Endometrial microvascular endothelial cells (primary cell): ENCODE results near the gene ASIC1. TPM values are rescaled to one million over a fixed set of nuclear protein-coding genes. Genes with fewer than 3 reads are reported as not detected.

Experiments
- in situ Hi-C: cut with HindIII; loops from 2 replicates; pipeline ENCODE4 v1.10.0; 2017; ENCODE audit warnings: low sequenced_read_pairs, low pct_unique_long_range_greater_than_20kb; ENCODE audit errors: inconsistent ontology term
- total RNA-seq: library from RNA; depleted of rRNA; stranded (reverse); fragments of >200 nt; gene quantifications from one replicate; pipeline ENCODE4 v1.2.3, GENCODE V29; 2015; ENCODE audit errors: inconsistent ontology term

Gene ASIC1
- total RNA-seq, 1 donor from 2014 or later = not detected

DNA sequence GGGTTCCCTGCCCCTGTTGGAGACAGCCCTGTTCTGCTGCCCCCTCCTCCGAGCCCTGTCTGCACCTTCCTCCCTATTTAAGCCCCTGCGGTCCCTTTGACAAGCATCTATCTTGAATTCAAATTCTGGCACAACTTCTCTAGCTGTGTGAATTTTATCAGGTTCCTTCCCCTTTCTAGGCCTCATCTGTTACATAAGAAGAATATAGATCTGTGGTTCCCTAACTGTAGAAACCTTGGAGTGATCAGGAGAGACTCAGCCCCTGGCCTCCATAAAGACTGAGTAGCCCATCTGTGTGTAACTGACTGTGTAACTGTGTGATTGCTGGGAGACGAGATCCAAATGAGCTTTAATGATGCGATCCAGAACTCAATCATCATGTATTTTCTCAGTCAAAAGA is 19.1 kb upstream of the ASIC1 start:
- in situ Hi-C loops = no loop called here

DNA sequence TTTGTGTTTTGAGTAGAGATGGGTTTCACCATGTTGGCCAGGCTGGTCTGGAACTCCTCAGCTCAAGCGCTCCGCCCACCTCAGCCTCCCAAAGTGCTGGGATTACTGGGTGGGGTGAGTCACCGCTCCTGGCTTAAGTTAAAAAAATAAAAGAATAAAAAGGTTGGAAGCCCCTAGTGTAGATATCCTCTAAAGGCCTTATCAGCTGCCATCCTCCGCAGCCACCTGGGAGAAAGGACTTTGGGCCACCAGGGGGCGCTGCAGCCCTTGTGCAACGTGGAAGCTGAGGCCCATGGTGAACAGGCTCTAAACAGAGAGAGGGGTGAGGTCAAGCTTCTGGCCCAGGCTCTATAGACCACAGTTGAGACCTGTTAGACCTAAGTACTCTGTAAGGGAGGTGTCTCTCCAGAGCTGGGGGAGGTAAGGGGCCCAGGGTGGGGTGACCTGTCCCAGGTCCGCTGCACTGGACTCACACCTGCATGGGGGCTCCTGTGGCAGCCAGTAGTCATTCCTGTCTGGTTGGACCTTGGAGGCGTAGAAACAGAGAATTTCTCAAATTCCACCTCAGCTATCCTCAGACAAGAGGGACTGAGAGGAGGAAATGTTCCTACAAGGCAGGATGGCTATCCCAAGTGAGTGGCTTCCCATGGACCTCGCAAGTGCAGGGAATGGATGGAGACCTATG is 18.1 kb upstream of the ASIC1 start:
- in situ Hi-C loops = no loop called here

DNA sequence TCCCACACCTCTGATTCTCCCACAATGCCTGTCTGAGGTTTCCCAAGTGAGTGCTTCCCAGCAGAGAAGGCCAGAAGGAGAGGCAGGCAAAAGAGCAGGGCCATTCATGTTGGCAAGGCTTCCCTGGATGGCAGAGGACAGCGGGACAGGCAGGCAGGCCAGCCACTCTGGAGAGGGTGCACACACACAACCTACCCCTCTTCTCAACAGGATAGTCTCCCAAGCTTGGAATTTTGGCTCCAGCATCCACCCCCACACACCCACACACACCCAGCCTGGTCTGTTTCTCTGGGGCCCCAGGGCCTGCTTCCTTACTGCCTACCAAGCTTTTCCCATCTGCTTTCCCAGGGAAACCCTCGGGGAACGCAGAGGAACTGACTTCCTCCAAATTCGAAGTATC is 16.7 kb upstream of the ASIC1 start:
- in situ Hi-C loops = no loop called here

DNA sequence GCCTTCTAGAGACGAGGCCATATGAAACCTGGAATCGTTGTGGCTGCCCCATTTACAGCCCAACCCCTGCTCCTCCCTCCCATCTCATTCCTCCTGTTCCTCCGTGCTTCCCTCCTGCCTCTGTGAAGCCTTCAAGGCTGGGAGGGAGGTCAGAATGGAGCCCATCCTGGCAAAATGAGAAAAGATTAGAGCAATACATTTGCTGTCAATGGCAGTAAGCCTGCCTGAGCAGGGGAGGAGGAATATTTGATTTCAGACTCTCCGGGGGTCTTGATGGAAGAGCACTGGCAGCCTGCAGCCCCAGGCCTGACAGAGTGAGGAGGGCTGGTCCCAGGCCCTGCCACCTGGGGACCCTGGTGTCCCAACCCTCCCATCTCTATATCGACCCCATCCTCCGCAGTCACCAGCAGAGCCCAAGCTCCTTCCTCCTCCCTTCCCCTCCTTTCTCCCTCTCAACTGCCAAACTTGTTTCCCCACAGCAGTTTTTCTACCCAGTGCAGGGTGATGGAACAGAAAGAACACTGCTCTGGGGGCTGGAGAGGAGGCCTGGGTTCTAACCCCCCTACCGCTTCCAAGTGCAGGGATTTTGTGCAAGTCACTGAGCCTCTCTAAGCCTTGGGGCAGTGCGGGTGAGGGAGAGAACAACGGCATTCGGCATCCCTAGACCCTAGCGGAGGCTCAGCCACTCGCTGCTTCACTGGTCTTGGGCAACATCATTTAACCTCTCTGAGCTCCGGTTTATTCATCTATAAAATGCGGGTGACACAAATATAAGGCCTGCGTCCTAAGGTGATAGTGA is 16.1 kb upstream of the ASIC1 start:
- in situ Hi-C loops = no loop called here

DNA sequence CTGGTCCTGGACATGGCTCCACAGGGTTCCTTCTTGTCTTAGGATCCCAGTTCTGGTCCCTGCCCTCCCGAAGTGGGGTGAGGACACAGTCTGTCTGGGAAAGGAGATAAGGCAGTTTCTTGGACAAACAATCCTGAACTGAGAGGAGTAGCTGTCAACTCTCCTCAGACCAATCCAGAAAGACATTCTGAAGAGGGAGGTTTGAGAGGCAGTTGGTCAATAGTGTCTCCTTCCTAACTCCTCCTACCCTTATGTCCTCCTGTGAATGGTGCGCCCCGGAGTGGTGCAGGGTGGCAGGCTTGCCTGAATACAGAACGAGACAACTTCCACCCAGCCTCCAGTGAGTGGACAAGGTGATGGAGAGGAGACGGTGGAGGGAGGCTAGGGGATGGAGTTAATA is 15.4 kb upstream of the ASIC1 start:
- in situ Hi-C loops = no loop called here

DNA sequence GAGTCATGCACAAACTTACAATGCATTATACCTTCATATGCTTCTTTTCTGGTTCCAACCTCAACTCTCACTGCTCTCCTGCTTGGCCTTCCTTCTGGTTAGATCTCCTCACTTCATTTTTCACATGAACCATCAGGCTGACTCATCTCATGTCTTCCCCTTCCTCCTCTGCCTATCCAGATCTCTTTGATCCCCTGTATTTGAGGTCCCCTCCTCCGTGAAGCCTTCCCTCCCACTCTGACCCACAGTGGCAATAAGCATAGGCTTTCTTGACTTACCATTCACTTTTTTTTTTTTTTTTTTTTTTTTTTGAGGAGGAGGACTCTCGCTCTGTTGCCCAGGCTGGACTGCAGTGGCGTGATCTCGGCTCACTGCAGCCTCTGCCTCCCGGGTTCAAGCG is 14.7 kb upstream of the ASIC1 start:
- in situ Hi-C loops = no loop called here

DNA sequence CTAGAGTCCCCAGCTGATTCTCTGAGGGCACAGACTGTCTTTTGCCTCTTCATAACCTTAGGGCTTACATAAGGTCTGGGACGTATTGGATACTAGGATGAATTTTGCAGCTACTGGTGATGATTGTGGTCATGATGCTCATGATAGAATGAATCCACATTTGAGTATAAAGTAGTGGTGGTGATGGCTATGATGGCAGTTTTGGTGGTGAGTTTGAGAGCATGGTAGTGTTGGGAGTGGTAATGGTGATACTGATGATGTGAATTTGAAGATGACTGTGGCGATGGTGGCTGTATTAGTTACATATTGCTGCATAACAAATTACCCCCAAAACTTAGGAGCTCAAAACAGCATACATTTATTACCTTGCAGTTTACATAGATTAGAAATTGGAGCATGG is 14.1 kb upstream of the ASIC1 start:
- in situ Hi-C loops = no loop called here

DNA sequence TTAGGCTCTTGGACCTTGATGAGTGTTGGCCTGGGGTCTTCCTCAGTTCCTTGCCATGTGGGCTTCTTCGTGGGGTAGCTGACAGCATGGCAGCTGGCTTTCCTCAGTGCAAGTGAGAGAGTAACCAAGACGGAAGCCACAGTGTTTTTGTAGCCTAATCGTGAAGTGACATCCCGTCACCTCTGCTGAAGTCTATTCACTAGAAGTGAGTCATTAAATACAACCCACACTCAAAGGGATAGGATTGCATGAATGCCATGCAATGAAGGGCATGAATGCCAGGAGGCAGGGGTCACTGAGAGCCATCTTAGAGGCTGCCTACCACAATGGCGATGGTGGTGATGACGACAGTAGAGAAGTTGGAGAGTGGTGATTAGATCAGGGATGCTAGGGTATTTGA is 13.5 kb upstream of the ASIC1 start:
- in situ Hi-C loops = no loop called here

DNA sequence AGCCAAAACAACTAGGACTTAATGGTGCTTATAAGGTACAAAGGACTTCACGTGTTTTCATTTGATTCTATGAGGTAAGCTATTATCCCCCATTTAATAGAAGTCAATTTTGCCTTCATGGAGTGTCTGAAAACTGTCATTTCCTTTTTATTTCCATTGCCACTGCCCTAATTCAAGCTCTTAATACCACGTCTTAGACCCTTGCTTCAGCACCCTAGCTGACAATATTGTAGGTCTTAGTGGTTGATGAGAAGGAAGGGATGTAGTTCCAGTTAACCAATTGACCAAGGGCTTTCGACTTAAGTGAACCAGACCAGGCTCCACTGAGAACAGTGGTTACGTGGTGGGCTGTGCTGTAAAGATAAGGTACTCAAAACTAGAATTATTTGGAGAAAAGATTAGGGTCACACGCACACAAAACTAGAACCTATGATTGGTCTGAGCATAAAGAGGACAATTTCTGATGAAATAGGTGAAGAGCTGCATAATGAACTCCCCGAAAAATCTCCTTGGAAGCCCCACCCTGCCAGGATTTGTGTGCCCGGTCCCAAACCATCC is 9.6 kb upstream of the ASIC1 start:
- in situ Hi-C loops = no loop called here

DNA sequence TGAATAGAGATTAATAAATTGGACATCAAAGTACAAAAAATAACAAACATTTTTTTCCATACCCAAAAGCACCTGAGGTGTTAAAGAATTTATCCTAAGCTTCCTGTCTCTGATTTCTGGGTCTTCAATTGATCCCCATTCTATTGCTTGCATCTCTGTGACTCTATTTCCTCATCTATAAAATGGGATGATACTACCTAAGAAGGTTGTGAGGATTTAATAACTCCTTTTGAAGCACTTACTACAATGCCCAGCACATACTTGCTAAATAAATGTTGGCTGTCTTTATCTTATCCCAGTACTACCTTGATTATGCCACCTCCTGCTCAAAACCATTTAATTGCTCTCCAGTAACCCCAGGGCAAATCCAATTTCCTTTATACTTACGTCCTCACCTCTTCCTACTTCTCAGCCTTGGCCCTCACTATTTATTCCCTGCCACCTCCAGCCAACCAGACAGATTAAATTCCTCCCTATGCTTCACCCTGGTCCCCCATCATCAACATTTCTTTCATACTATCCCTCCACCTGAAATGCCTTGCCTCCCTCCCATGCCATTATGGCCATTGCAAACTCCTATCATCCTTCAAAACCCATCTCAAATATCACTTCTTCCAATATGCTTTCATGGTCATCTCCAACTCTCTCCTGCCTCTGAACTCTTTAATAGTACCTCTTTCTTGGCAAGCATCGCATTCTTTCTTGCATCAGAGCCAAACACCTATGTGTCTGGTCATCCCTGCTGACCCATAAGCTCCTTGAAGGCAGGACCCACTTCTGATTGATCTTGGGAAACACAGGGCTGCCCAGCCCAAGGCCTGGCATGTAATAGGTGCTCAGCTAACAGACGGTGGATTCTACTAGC is 7.9 kb upstream of the ASIC1 start:
- in situ Hi-C loops = no loop called here

DNA sequence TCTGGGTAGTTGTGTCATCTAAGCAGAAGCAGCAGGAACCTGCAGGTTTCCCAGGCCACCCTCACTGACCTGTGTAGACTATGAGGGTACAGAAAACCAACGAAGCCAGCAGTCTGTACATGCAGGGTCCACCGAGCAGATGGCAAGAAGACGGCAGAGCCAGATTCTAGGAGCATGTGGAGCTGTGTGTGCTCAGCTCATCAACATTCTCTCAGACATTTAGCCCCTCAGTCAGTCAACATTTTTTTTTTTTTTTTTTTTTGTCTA is 7.3 kb upstream of the ASIC1 start:
- in situ Hi-C loops = no loop called here

DNA sequence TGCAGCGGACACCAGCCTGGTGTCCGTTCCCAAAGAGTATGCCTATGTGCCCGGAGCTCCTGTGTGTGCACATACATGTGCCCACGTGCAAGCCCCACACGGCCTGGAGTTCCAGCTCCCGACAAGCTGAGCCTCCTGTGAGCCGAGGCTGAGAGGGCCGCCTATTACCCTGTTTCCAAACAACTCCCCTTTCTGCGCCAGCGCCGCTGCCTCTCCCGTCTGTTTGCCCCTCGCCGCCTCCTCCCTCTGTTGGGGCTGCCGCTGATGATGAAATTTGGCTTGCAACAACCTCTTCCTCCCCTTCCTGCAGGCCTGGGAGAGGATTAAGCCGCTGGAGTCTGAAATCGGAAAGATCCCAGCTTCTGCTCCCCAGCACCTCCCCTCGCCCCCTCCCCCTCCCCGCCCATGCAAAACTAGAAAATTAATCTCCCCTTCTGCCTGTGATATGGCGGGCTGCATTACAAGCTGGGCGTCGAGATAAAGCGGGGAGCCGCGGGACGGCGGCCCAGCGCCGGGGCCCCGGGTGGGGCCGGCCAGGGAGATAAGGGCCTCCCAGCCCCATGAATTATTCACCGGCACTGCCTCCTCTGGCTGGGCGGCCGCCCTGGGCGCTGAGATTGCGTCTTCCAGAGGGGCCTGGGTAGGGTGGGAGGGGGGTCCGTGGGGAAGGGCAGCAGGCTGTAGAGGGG is 6.8 kb upstream of the ASIC1 start:
- in situ Hi-C loops = no loop called here

DNA sequence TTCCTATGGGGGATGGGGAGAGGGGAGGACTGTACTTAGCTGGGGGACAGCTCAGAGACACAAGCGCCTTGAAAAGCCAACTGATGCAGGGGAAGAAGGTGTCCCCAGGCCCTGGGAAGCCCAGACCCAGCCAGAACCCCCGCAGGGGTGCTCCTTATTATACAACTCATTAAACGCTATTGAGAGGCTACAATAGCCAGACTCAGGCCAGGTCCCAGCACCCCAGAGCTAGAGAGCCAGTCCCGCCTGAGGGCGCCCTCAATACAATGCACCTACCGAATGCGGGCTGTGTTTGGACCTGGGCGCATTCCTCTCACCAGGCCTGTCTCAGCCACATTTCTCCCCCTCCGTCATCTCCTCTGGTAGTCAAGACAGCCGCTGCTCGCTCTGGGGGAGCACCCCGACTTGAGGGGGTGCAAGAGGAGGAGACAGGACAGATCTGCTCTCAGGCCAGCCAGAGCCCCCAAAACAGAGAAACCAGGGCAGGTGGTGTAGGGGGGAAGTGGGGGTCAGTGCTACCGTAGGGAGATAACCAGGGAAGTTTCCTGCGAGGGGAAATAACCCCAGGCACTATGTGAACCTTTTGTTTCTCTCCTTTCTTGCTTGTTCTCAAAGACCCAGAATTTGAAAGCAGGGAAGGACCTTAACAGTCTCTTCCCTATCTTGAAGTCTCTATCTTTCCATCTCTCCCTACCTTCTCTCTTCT is 6.1 kb upstream of the ASIC1 start:
- in situ Hi-C loops = no loop called here

DNA sequence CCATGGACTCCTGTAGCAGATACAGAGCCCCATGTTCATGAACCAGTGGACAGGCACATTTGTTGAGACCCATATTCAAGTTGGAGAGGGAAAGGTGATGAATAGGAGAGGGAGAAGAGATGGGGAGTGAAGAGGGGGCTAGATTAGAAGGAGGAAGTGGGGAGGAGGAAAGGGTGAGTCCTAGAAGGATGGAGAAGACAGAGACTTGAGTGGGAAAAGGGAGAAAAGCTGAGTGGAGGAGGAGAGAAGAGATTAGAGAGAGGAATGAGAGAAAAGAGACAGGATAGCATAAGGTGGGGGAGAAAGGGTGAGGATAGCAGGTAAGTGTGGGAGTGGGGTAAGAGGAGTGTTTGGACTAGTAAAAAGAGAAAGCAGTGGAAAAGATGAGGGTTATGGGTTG is 4.9 kb upstream of the ASIC1 start:
- in situ Hi-C loops = no loop called here

DNA sequence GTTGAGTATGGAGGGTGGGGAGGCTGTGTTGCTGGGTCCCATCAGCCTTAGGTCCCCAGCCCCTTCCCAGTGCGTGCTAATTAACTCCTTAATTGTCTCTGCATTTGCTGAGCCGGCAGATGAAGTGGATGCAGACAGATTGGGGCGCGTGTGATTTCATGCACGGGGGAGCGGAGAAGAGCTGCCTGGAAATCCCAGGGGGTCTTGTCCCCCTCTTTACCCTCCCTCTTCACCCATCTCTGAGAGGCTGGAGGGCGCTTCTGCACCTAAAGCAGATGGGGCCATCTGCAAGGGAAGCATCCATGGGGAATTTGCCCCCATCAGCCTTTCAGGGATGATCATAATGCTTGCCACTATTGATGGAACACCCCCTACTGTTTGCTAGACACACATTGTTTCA is 4.4 kb upstream of the ASIC1 start:
- in situ Hi-C loops = no loop called here

DNA sequence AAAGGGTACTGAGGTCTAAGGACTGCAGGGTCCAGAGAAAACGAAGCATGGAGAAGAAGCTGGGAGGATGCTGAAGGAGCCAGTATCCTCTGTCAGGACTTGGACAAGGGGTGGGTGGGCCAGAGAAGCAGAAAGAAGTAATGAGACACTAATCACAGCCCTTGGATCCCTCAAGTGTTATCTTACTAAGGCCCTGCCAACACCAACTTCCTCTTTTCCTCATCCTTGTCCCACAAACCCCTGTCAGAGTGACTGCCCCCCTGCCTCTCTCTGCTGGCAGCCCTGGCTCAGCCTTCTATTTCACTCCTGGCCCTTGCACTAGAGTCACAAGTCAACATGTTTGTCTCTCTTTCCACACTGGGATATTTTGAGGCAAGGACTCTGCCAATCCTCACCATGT is 3.8 kb upstream of the ASIC1 start:
- in situ Hi-C loops = no loop called here

DNA sequence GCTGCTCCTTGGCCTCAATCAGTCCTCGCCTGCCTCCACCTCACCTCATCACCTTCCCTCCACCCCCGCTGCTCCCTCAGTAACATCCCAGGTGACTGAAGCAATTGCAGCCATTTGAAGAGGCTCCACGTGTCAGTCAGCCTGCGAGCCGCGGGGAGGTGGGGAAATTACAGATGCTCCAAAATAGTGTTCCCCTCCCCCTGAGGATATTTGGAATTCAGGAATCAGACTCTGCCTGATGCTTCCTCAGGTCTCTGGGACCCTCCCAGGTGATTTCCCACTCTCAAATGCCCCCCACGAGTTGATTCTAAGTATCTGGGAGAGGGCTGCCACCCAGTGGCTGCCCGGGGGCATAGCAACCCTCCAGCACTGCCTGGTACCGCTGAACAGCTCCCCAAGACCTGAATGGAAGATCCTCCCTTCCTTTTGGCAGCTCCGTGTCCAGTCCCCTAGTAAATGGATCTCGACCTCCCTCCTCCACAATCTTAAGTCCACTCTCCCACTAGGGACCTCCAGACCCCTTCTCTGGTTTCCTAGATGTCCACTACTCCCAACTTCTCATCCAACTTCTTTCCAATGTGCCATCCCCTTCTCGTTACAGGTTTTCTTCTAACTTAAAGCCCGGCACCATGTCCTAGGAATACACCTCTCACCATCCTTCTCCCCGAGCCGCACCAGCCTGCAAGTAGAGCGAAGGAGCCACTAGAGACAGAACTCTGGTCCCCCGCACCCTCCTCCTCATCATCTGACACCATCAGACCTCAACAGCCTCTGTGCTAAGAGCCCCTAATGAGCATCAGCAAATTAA is 1.4 kb upstream of the ASIC1 start:
- in situ Hi-C loops = no loop called here

DNA sequence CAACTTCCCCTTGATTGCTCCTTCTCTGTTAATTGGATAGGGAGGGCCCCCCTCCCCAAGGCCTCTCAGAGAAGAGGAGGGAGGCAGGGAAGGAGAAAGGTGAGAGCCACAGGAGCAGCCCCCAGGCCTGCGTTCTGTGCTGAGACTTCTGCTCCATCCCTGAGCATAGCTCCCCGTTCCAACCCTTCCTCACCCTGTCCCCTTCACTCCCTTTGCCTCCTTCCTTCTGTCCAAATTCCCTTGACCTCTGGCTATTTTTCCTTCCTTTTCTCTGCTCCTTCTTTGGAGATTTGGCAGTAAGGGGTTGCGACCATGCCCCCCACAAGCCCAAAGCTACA is 788 bp upstream of the ASIC1 start:
- in situ Hi-C loops = no loop called here
